ENCODE data around the gene VCP. TPM values are rescaled to one million over a fixed set of nuclear protein-coding genes. Genes with fewer than 3 reads are reported as not detected.

The VCP gene
- total RNA-seq, 2 experiments from 2014 or later: 218 to 245 TPM

DNA sequence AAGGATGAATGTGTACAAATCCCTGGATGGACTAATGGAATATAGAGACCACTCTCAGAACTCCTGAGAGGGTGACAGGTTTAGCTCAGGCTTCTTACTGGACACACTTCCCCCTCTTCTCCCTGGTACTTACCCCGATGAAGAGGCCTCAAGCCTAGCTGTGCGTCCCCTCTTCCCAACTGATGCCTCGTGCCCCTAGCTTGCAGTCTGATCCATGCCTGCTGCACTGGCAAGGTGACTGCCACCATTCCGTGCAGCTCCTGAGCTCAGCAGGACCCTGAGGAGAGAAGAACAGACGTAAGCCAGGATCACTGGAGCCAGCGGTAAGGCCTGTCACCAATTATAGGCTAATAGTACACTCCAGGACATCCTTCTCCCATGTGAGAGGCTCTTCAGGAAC lies 36.0 kb upstream of the VCP start:
- H3K36me3 Mint-ChIP-seq (ENCODE audit: low read depth): peaks cover 44% of the 10 kb centered on the region
- Histone ChIP-seq H3K9me3 (ENCODE audit: control insufficient read depth in 1 of 2, insufficient read depth in 1 of 2, low read length in 2 of 2) (no peaks in the 10 kb centered on the region), H3K4me1 (ENCODE audit: insufficient read depth, low read length) (peaks cover 33% of the 10 kb centered on the region), H3K36me3 (ENCODE audit: insufficient read depth, low read length) (peaks cover 44% of the 10 kb centered on the region), H3K27me3 (ENCODE audit: control insufficient read depth in 1 of 2, insufficient read depth in 2 of 2, low read length in 2 of 2) (no peaks in the 10 kb centered on the region), H3K4me3 (ENCODE audit: low read length) (no peak overlapping the region), H3K27ac (ENCODE audit: low read depth in 1 of 2, low read length in 2 of 2) (no peak overlapping the region)
- intact Hi-C loops (cut with DNase I, micrococcal nuclease): loop anchor here in 1 of 2 experiments (10.0 kb wide), 1 partner anchor 1656 kb away; no protein-coding TSS in a partner anchor
- no peaks in the 10 kb centered on the region for H3K27me3 Mint-ChIP-seq
- DNase-seq (no peak), ATAC-seq (ENCODE audit: poor library complexity) (no peak)
- H3K27ac Mint-ChIP-seq: no peak overlapping the region
- TF ChIP-seq, protein P1, sequence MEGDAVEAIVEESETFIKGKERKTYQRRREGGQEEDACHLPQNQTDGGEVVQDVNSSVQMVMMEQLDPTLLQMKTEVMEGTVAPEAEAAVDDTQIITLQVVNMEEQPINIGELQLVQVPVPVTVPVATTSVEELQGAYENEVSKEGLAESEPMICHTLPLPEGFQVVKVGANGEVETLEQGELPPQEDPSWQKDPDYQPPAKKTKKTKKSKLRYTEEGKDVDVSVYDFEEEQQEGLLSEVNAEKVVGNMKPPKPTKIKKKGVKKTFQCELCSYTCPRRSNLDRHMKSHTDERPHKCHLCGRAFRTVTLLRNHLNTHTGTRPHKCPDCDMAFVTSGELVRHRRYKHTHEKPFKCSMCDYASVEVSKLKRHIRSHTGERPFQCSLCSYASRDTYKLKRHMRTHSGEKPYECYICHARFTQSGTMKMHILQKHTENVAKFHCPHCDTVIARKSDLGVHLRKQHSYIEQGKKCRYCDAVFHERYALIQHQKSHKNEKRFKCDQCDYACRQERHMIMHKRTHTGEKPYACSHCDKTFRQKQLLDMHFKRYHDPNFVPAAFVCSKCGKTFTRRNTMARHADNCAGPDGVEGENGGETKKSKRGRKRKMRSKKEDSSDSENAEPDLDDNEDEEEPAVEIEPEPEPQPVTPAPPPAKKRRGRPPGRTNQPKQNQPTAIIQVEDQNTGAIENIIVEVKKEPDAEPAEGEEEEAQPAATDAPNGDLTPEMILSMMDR (IDR thresholded peaks at IDR 0.05): no peak
- no peaks in the 10 kb centered on the region for H3K9me3 Mint-ChIP-seq
- peaks cover 37% of the 10 kb centered on the region for H3K4me1 Mint-ChIP-seq (ENCODE audit: low read depth)
- no peak overlapping the region for H3K4me3 Mint-ChIP-seq
- CTCF ChIA-PET: no interaction called here
- POLR2A ChIA-PET: no interaction called here

DNA sequence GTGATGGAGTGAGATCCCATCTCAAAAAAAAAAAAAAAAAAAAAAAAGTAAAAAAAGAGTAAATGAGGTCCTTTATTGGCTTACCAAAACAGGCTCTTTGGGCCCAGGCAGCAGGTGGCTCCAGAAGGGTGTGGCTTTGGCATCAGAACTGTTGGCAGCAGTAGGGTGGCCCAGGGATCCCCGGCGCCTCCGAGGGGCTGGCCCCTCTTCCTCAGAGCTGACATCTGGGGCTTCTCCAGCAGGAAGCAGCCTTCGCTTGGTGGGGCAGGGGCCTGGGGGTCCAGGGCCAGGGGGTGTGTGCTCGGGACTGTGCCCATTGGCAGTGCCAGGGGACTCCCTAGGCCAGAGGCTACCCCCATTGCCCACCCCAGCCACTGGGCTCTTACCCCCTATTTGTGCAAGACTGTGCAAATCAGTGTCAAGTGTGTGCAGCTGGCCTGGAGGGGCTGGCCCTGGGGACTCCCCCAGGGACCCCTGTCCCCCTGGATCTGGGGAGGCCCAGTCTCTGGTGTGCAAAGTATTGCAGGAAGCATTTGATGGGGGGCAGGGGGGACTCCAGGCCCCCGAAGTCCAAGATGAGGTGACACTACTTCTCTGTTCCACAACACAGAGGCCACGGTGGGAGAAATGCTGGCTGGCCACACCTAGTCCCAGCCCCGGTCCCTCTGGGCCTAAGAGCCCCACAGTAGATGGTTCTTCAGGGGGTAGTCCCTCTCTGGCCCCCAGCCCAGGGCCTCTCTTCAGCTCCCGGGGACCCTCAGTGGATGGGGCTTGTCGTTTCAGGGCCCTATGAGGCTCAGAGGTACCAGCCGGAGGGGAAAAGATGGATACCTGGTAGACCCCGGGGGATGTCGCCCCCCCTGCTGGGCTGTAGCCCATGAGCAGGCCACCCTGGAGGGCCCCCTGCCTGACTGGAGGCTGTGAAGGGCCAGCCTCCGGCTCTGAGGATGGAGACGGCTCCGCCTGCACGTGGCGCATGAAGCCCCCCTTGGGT lies 35.2 kb upstream of the VCP start:
- Mint-ChIP-seq H3K4me1 (ENCODE audit: low read depth) (peaks cover 40% of the 10 kb centered on the region), H3K27ac (no peak overlapping the region)

DNA sequence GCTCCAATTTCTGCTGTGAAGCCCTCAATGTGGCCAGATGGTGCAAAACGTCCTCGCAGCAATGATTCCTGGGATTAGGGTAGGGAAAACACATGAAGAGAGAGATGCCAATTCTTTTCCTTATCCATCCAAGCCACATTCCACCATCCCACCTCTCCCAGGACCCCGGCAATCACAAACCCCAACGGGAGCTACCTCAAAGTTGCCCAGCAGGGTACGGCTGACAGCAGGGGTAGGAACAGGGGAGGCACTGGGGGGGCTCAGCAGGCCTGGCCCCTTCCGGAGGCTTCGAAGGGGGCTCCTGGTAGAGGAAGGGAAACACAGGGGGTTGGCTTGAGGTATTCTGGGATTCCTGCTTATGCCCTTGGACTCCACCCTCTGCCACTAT lies 33.9 kb upstream of the VCP start:
- Mint-ChIP-seq H3K27me3 (no peaks in the 10 kb centered on the region), H3K4me1 (ENCODE audit: low read depth) (peaks cover 38% of the 10 kb centered on the region), H3K4me3 (no peak overlapping the region), H3K36me3 (ENCODE audit: low read depth) (peaks cover 54% of the 10 kb centered on the region), H3K9me3 (no peaks in the 10 kb centered on the region), H3K27ac (no peak overlapping the region)
- H3K4me3 ChIP-seq (ENCODE audit: low read length): no peak overlapping the region
- DNase-seq (no peak), ATAC-seq (ENCODE audit: poor library complexity) (no peak)
- H3K9me3 ChIP-seq (ENCODE audit: control insufficient read depth in 1 of 2, insufficient read depth in 1 of 2, low read length in 2 of 2): no peaks in the 10 kb centered on the region
- H3K27ac ChIP-seq (ENCODE audit: low read depth in 1 of 2, low read length in 2 of 2): no peak overlapping the region
- POLR2A ChIA-PET: no interaction called here
- intact Hi-C loops (cut with DNase I, micrococcal nuclease): loop anchor here in 1 of 2 experiments (10.0 kb wide), 1 partner anchor 1658 kb away; no protein-coding TSS in a partner anchor
- peaks cover 44% of the 10 kb centered on the region for H3K36me3 ChIP-seq (ENCODE audit: insufficient read depth, low read length)
- CTCF ChIA-PET: interaction anchor here (0.6 to 1.3 kb wide), 2 partner anchors 9 to 539 kb away, joined by 3 to 4 read pairs; no protein-coding TSS in a partner anchor
- no peaks in the 10 kb centered on the region for H3K27me3 ChIP-seq (ENCODE audit: control insufficient read depth in 1 of 2, insufficient read depth in 2 of 2, low read length in 2 of 2)
- TF ChIP-seq, protein P1 (IDR thresholded peaks at IDR 0.05): no peak
- peaks cover 37% of the 10 kb centered on the region for H3K4me1 ChIP-seq (ENCODE audit: insufficient read depth, low read length)

More for the DNA sequence above, 35.2 kb upstream of the VCP start:
- CTCF ChIA-PET: interaction anchor here (1.3 kb wide), 1 partner anchor 10 kb away, joined by 3 read pairs; no protein-coding TSS in a partner anchor
- Mint-ChIP-seq H3K36me3 (ENCODE audit: low read depth) (peaks cover 52% of the 10 kb centered on the region), H3K27me3 (no peaks in the 10 kb centered on the region), H3K4me3 (no peak overlapping the region), H3K9me3 (no peaks in the 10 kb centered on the region)
- Histone ChIP-seq H3K4me1 (ENCODE audit: insufficient read depth, low read length) (peaks cover 35% of the 10 kb centered on the region), H3K36me3 (ENCODE audit: insufficient read depth, low read length) (peaks cover 44% of the 10 kb centered on the region), H3K27me3 (ENCODE audit: control insufficient read depth in 1 of 2, insufficient read depth in 2 of 2, low read length in 2 of 2) (no peaks in the 10 kb centered on the region), H3K4me3 (ENCODE audit: low read length) (no peak overlapping the region), H3K9me3 (ENCODE audit: control insufficient read depth in 1 of 2, insufficient read depth in 1 of 2, low read length in 2 of 2) (no peaks in the 10 kb centered on the region), H3K27ac (ENCODE audit: low read depth in 1 of 2, low read length in 2 of 2) (no peak overlapping the region)
- ATAC-seq (ENCODE audit: poor library complexity) (no peak), DNase-seq (no peak)
- POLR2A ChIA-PET: no interaction called here
- intact Hi-C loops (cut with DNase I, micrococcal nuclease): loop anchor here in 1 of 2 experiments (10.0 kb wide), 1 partner anchor 1657 kb away; no protein-coding TSS in a partner anchor
- TF ChIP-seq, protein P1 (IDR thresholded peaks at IDR 0.05): no peak
